ENCODE results near the gene CRTAP. TPM values are rescaled to one million over a fixed set of nuclear protein-coding genes. Genes with fewer than 3 reads are reported as not detected.

Gene CRTAP
- polyA plus RNA-seq, 1 experiment = 311 TPM

GRCh38 chr3:33165372-33165771, 51.6 kb downstream of the CRTAP start:
- Histone ChIP-seq H3K4me3 (ENCODE audit: low read depth, low read length) (no peak overlapping the region), H3K36me3 (ENCODE audit: control insufficient read depth, insufficient read depth, low read length) (no peaks in the 10 kb centered on the region), H3K27me3 (ENCODE audit: control insufficient read depth, insufficient read depth, low read length) (no peaks in the 10 kb centered on the region)
- ChIA-PET POLR2A (no interaction called here), CTCF (no interaction called here)
- TF ChIP-seq CTCF (IDR thresholded peaks at IDR 0.05; ENCODE audit: insufficient read depth, low read depth, low read length) = no peak
- no peak for DNase-seq (ENCODE audit: low read depth)

GRCh38 chr3:33166095-33166494, 52.3 kb downstream of the CRTAP start:
- no peak for DNase-seq (ENCODE audit: low read depth)
- Histone ChIP-seq H3K36me3 (ENCODE audit: control insufficient read depth, insufficient read depth, low read length) (no peaks in the 10 kb centered on the region), H3K4me3 (ENCODE audit: low read depth, low read length) (no peak overlapping the region), H3K27me3 (ENCODE audit: control insufficient read depth, insufficient read depth, low read length) (no peaks in the 10 kb centered on the region)
- TF ChIP-seq CTCF (IDR thresholded peaks at IDR 0.05; ENCODE audit: insufficient read depth, low read depth, low read length) = no peak
- CTCF ChIA-PET = no interaction called here
- POLR2A ChIA-PET = no interaction called here

GRCh38 chr3:33167284-33167683, 53.5 kb downstream of the CRTAP start:
- POLR2A ChIA-PET = no interaction called here
- no peak for TF ChIP-seq CTCF (IDR thresholded peaks at IDR 0.05; ENCODE audit: insufficient read depth, low read depth, low read length)
- H3K27me3 ChIP-seq (ENCODE audit: control insufficient read depth, insufficient read depth, low read length) = no peaks in the 10 kb centered on the region
- H3K36me3 ChIP-seq (ENCODE audit: control insufficient read depth, insufficient read depth, low read length) = no peaks in the 10 kb centered on the region
- DNase-seq (ENCODE audit: low read depth) = no peak
- no peak overlapping the region for H3K4me3 ChIP-seq (ENCODE audit: low read depth, low read length)
- CTCF ChIA-PET = interaction anchor here (0.9 to 1.6 kb wide), 3 partner anchors 13 to 220 kb away, joined by 4 to 6 read pairs (median 4); no protein-coding TSS in a partner anchor

- no peak for TF ChIP-seq CTCF (IDR thresholded peaks at IDR 0.05; ENCODE audit: insufficient read depth, low read depth, low read length)
- DNase-seq (ENCODE audit: low read depth) = no peak
- POLR2A ChIA-PET = no interaction called here
- CTCF ChIA-PET = interaction anchor here (0.9 to 1.6 kb wide), 3 partner anchors 13 to 221 kb away, joined by 4 to 6 read pairs (median 4); no protein-coding TSS in a partner anchor
- Histone ChIP-seq H3K36me3 (ENCODE audit: control insufficient read depth, insufficient read depth, low read length) (no peaks in the 10 kb centered on the region), H3K4me3 (ENCODE audit: low read depth, low read length) (no peak overlapping the region), H3K27me3 (ENCODE audit: control insufficient read depth, insufficient read depth, low read length) (no peaks in the 10 kb centered on the region)
Measured at GRCh38 chr3:33167716-33168336, 54.0 kb downstream of the CRTAP start.

GRCh38 chr3:33170531-33170930, 56.7 kb downstream of the CRTAP start:
- TF ChIP-seq CTCF (IDR thresholded peaks at IDR 0.05; ENCODE audit: insufficient read depth, low read depth, low read length) = no peak
- POLR2A ChIA-PET = no interaction called here
- Histone ChIP-seq H3K4me3 (ENCODE audit: low read depth, low read length) (no peak overlapping the region), H3K27me3 (ENCODE audit: control insufficient read depth, insufficient read depth, low read length) (no peaks in the 10 kb centered on the region), H3K36me3 (ENCODE audit: control insufficient read depth, insufficient read depth, low read length) (no peaks in the 10 kb centered on the region)
- CTCF ChIA-PET = no interaction called here
- no peak for DNase-seq (ENCODE audit: low read depth)
